ENCODE measurements around the gene MVB12B. TPM values are rescaled to one million over a fixed set of nuclear protein-coding genes. Genes with fewer than 3 reads are reported as not detected.

The MVB12B gene
- total and polyA plus RNA-seq, 2 of the 4 experiments (the other 2 are of a cell fraction): 2.0 to 4.0 TPM

GRCh38 chr9:126536841-126537465 is 210.3 kb downstream of the MVB12B start:
- POLR2A ChIA-PET (ENCODE audit: unreplicated experiment): no interaction called here
- H3K27me3 ChIP-seq (ENCODE audit: control insufficient read depth, insufficient read depth, low read length): peaks cover 55% of the 10 kb centered on the region
- ATAC-seq (ENCODE audit: low read depth) (no peak), DNase-seq (no peak)
- CTCF ChIA-PET: no interaction called here
- H3K36me3 ChIP-seq (ENCODE audit: control insufficient read depth, insufficient read depth, low read length): no peaks in the 10 kb centered on the region
- no peak overlapping the region for H2BK15ac ChIP-seq (ENCODE audit: low read depth, low read length)
- H4K91ac ChIP-seq (ENCODE audit: insufficient read depth, low read depth, low read length): no peak overlapping the region
- no peak overlapping the region for H4K8ac ChIP-seq (ENCODE audit: low read depth in 2 of 2, low read length in 2 of 2)
- H3K23ac ChIP-seq (ENCODE audit: low read depth, low read length): no peak overlapping the region
- dilution Hi-C loops (cut with HindIII; ENCODE audit: low sequenced_read_pairs, unreplicated experiment): no loop called here
- H3K4me3 ChIP-seq (ENCODE audit: insufficient read depth, low read depth, low read length): no peak overlapping the region
- H2BK120ac ChIP-seq (ENCODE audit: low read depth, low read length): no peak overlapping the region
- H3K56ac ChIP-seq (ENCODE audit: extremely low read depth, insufficient read depth, low read length): no peak overlapping the region
- H2AFZ ChIP-seq (replicated peaks; ENCODE audit: low read length, poor library complexity): no peak overlapping the region
- H2AK9ac ChIP-seq (replicated peaks; ENCODE audit: low read depth, low read length, poor library complexity): no peak overlapping the region
- H3K18ac ChIP-seq (ENCODE audit: low read depth, low read length): no peak overlapping the region
- BruUV-seq (replicated peaks): no TSS peak
- H3K14ac ChIP-seq (replicated peaks; ENCODE audit: low read depth, low read length): no peak overlapping the region
- no peaks in the 10 kb centered on the region for H4K20me1 ChIP-seq (ENCODE audit: insufficient read depth, low read length)
- no peak overlapping the region for H3K27ac ChIP-seq (ENCODE audit: insufficient read depth, low read length)
- no peaks in the 10 kb centered on the region; the same call in 1 of the 2 replicates for H3K4me1 ChIP-seq (ENCODE audit: control insufficient read depth, insufficient read depth, low read length)
- in situ Hi-C loops (cut with MboI; ENCODE audit: low sequenced_read_pairs): no loop called here
- TF ChIP-seq CEBPB (IDR thresholded peaks at IDR 0.05; ENCODE audit: low read depth, low read length) (no peak), MXI1 (IDR thresholded peaks at IDR 0.05; ENCODE audit: borderline replicate concordance, low read depth, low read length) (no peak), FOS (IDR thresholded peaks at IDR 0.05; ENCODE audit: low read depth, low read length) (no peak), MAFK (IDR thresholded peaks at IDR 0.05; ENCODE audit: low read depth, low read length) (no peak), RAD21 (IDR thresholded peaks at IDR 0.05; ENCODE audit: low read length) (no peak), MAZ (IDR thresholded peaks at IDR 0.05; ENCODE audit: borderline replicate concordance, low read depth, low read length) (no peak), RFX5 (IDR thresholded peaks at IDR 0.05; ENCODE audit: low read depth, low read length) (no peak), ELK1 (IDR thresholded peaks at IDR 0.05; ENCODE audit: borderline replicate concordance, low read depth, low read length) (no peak), SMC3 (IDR thresholded peaks at IDR 0.05; ENCODE audit: low read depth, low read length) (no peak), CTCF (conservative IDR thresholded peaks at IDR 0.05; ENCODE audit: low read depth, low read length) (no peak), POLR2A (IDR thresholded peaks at IDR 0.05; ENCODE audit: low read depth, low read length) (no peak), RCOR1 (IDR thresholded peaks at IDR 0.05; ENCODE audit: insufficient replicate concordance, low read length) (no peak), NFE2L2 (IDR thresholded peaks at IDR 0.05; ENCODE audit: low read depth, low read length) (no peak), CHD1 (IDR thresholded peaks at IDR 0.05; ENCODE audit: low read depth, low read length) (no peak), BHLHE40 (IDR thresholded peaks at IDR 0.05; ENCODE audit: low read depth, low read length) (no peak)
- TF ChIP-seq, protein P1, sequence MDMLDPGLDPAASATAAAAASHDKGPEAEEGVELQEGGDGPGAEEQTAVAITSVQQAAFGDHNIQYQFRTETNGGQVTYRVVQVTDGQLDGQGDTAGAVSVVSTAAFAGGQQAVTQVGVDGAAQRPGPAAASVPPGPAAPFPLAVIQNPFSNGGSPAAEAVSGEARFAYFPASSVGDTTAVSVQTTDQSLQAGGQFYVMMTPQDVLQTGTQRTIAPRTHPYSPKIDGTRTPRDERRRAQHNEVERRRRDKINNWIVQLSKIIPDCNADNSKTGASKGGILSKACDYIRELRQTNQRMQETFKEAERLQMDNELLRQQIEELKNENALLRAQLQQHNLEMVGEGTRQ (IDR thresholded peaks at IDR 0.05; ENCODE audit: low read depth, low read length): no peak
- H3K4ac ChIP-seq (ENCODE audit: low read depth, low read length): no peak overlapping the region
- intact Hi-C loops (cut with micrococcal nuclease): no loop called here
- H3K9me3 ChIP-seq (ENCODE audit: control insufficient read depth, insufficient read depth, low read length): no peaks in the 10 kb centered on the region
- no peak overlapping the region for H2AK5ac ChIP-seq (ENCODE audit: low read depth, low read length)
- no peak overlapping the region for H2BK5ac ChIP-seq (ENCODE audit: low read depth, low read length, poor library complexity, severe bottlenecking)
- WGBS, 2 experiments (ENCODE audit: extremely low coverage in 2 of 2, insufficient read length in 1 of 2): 53% methylated on average over 6 of the region's 11 CpGs; no CpG with 5 or more reads in 1 of the 2 experiments
- no peak overlapping the region for H3K9ac ChIP-seq (ENCODE audit: low read depth, low read length)
- no peak overlapping the region for H3K4me2 ChIP-seq (ENCODE audit: low read depth, low read length)
- H4K5ac ChIP-seq (ENCODE audit: low read depth, low read length): no peak overlapping the region
- no peaks in the 10 kb centered on the region for H3K9me1 ChIP-seq (ENCODE audit: insufficient read depth, low read length)
- no peaks in the 10 kb centered on the region for H3K79me1 ChIP-seq (ENCODE audit: low read depth in 1 of 2, low read length in 2 of 2)
- no peak overlapping the region for H2BK20ac ChIP-seq (ENCODE audit: low read depth, low read length)
